Transverse colon (tissue), 4 donors: ENCODE data around the gene MMP21. TPM values are rescaled to one million over a fixed set of nuclear protein-coding genes. Genes with fewer than 3 reads are reported as not detected.

Experiments used
- DNase-seq: peaks from one replicate; pipeline ENCODE4 v3.0.0-alpha.2; 2019
- H3K27ac ChIP-seq, 4 donors: fragments of 200-600 bp; sonication (generic); 2 replicates each; pipeline ENCODE4 v1.5.1; 2016 to 2018; ENCODE audit warnings: inconsistent platforms in 4 of 4
- H3K27me3 ChIP-seq: fragments of 200-600 bp; sonication (generic); 2 replicates; pipeline ENCODE4 v1.5.1; 2017; ENCODE audit warnings: inconsistent platforms
- H3K36me3 ChIP-seq, 4 donors: fragments of 200-600 bp; sonication (generic); 2 replicates each; pipeline ENCODE4 v1.5.1; 2017 to 2019; ENCODE audit warnings: inconsistent platforms in 4 of 4
- H3K4me1 ChIP-seq, 4 donors: fragments of 200-600 bp; sonication (generic); 2 replicates each; pipeline ENCODE4 v1.5.1; 2017 to 2020; ENCODE audit warnings: inconsistent platforms in 4 of 4
- H3K4me3 ChIP-seq, 4 donors: fragments of 200-600 bp; sonication (generic); 1 replicate in 1 of 4; 2 replicates in 3 of 4; pipeline versions ENCODE4 v1.5.1 to v1.6.1; 2017 to 2019; ENCODE audit warnings: inconsistent platforms in 4 of 4
- H3K9me3 ChIP-seq, 2 donors: fragments of 200-600 bp; sonication (generic); 2 replicates each; pipeline ENCODE4 v1.5.1; 2017 to 2019; ENCODE audit warnings: inconsistent platforms in 2 of 2
- EP300 ChIP-seq: sonication (generic); formaldehyde crosslinking; IDR thresholded peaks from one replicate; pipeline ENCODE4 v1.6.1; 2017; ENCODE audit warnings: antibody characterized with exemption, low read depth
- POLR2A ChIP-seq: fragments of 450-650 bp; IDR thresholded peaks from one replicate; pipeline ENCODE4 v1.6.1; 2016; ENCODE audit warnings: antibody characterized with exemption, mild to moderate bottlenecking, moderate library complexity
- POLR2AphosphoS5 ChIP-seq, 3 donors: sonication (generic); formaldehyde crosslinking; IDR thresholded peaks; one replicate each; pipeline ENCODE4 v1.6.1; 2016; ENCODE audit warnings: antibody characterized with exemption in 3 of 3
- WGBS, 2 donors: methylation state at CpG; one replicate each; pipeline ENCODE4 v1.1.5; 2018; ENCODE audit warnings: low coverage in 1 of 2; 5-methylcytosine and 5-hydroxymethylcytosine counted together
- in situ Hi-C, 4 donors: fragments of 200-750 bp; cut with MboI; loops; one replicate each; pipeline versions ENCODE4 v1.15.0 to v1.15.1; 2017; ENCODE audit warnings: low sequenced_read_pairs in 3 of 4, low pct_ligation_motif_present in 1 of 4, low pct_unique_long_range_greater_than_20kb in 1 of 4
- intact Hi-C: fragments of 100-400 bp; cut with DNase I; formaldehyde crosslinking; loops from one replicate; pipeline ENCODE4 v1.15.1; 2023; ENCODE audit warnings: low total_unique reads
- total RNA-seq, 4 donors: library from RNA; depleted of rRNA; stranded (reverse); fragments of >200 nt; gene quantifications; one replicate each; pipeline ENCODE4 v1.1.0, GENCODE V29; 2016
- TF ChIP-seq, protein P1 (sequence below), 5 experiments: fragments of 200-600 bp in 3 of 5; fragments of 450-650 bp in 2 of 5; sonication (generic) in 3 of 5; IDR thresholded peaks; 1 replicate in 2 of 5; 2 replicates in 3 of 5; pipeline ENCODE4 v1.5.1; 2016 to 2017; ENCODE audit warnings: antibody characterized with exemption in 5 of 5, inconsistent platforms in 3 of 5, mild to moderate bottlenecking in 2 of 5, moderate library complexity in 1 of 5

Gene MMP21
- total RNA-seq, 4 donors from 2014 or later, result 0.16 to 1.00 TPM; not detected in 2

DNA sequence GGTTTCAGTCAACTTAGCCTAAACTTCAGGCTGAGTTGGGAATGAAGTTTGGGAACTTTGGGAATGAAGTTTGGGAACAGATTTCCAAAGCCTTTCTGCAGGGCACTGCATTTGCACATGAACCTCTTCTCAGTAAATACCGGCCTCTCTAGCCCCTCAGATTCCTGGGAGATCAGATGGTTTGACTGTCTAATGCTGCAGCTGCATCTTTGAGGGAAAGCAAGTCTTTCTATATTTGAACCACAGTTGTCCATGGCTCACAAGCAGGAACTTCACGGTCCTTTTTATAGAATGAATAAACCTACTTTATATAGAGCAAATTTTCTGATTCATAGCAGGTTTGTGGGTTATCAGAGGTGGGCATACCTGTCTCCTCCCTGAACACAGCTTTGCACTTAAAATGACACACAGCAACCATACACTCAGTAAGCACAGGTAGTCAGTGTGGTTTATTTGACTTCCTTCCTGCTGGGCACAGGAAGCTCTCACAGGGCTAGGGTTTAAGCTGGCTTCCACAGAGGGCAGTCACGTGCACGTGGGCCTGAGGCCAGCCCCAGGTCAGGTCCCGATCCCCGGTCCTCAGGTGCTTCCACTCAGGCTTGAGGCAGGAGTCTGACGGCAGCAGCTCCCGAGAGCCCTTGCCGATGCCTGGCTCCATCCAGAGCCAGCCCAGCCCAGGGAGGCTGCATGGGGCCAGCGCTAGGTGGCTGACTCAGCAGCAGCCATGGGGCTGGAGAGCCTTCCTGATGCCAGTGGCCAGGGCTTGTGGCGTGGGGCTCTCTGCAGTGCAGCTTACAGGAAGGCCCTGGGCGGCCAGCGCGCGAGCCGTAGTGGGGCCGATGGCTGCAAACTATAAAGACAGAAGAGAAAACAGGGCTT, 12.8 kb upstream of the MMP21 start:
- intact Hi-C loops (no loop called here), in situ Hi-C loops (no loop called here)
- Histone ChIP-seq H3K27me3 (no peaks in the 10 kb centered on the region), H3K9me3 (no peaks in the 10 kb centered on the region), H3K36me3 (peaks cover 0 to 11% (median 1%) of the 10 kb centered on the region in 4 donors), H3K27ac (no peak overlapping the region), H3K4me1 (no peaks in the 10 kb centered on the region), H3K4me3 (no peak overlapping the region)
- no peak for DNase-seq
- TF ChIP-seq, protein P1, sequence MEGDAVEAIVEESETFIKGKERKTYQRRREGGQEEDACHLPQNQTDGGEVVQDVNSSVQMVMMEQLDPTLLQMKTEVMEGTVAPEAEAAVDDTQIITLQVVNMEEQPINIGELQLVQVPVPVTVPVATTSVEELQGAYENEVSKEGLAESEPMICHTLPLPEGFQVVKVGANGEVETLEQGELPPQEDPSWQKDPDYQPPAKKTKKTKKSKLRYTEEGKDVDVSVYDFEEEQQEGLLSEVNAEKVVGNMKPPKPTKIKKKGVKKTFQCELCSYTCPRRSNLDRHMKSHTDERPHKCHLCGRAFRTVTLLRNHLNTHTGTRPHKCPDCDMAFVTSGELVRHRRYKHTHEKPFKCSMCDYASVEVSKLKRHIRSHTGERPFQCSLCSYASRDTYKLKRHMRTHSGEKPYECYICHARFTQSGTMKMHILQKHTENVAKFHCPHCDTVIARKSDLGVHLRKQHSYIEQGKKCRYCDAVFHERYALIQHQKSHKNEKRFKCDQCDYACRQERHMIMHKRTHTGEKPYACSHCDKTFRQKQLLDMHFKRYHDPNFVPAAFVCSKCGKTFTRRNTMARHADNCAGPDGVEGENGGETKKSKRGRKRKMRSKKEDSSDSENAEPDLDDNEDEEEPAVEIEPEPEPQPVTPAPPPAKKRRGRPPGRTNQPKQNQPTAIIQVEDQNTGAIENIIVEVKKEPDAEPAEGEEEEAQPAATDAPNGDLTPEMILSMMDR (IDR thresholded peaks at IDR 0.05), result no peak
- no peak for TF ChIP-seq POLR2A
- TF ChIP-seq EP300, result no peak
- no peak for TF ChIP-seq POLR2AphosphoS5 (IDR thresholded peaks at IDR 0.05)
- 76% methylated on average over 13 of the region's 17 CpGs; no CpG with 5 or more reads in 1 of the 2 donors for WGBS, 2 donors

DNA sequence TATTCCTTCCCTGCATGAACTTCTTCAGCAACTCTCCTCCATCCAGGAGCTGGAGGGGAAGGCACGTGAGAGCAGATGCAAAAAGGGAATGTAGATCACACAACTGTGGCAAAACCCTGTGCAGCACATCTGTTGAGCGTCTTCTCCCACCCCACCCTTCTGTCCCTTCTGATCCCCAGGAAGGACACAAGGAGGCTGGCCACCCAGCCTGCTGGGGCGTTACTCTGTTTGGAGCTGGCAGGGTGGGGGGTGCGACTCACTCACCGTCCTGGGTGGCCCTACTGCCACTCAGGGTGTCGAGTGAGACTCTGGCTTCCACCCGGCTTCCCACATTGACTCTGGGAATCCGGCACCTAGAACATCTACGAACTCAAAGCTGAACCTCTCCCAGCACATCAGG, 10.2 kb upstream of the MMP21 start:
- H3K9me3 ChIP-seq, result no peaks in the 10 kb centered on the region
- in situ Hi-C loops, result no loop called here
- TF ChIP-seq, protein P1 (IDR thresholded peaks at IDR 0.05), result no peak
- TF ChIP-seq EP300, result no peak
- TF ChIP-seq POLR2A, result no peak
- TF ChIP-seq POLR2AphosphoS5 (IDR thresholded peaks at IDR 0.05), result no peak

DNA sequence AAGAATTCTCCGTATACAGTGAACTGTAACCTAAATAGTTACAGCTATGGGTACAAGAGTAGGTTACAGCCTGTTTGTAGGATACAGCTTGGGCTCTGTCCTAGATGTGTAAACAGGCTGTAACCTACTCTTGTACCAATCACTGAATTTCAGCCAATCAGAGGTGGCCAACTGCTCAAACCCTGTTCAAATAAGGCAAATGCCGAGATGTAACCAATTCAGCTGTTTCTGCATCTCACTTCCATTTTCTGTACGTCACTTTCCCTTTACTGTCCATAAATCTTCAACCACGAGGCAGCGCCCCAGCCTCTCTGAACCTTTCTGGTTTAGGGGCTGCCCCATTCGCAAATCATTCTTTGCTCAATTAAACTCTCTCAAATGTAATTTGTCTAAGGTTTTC, 8.3 kb upstream of the MMP21 start:
- H3K36me3 ChIP-seq, result no peaks in the 10 kb centered on the region

More for the DNA sequence above, 10.2 kb upstream of the MMP21 start:
- intact Hi-C loops, result no loop called here
- DNase-seq, result no peak
- Histone ChIP-seq H3K27me3 (no peaks in the 10 kb centered on the region), H3K4me1 (no peaks in the 10 kb centered on the region), H3K36me3 (no peaks in the 10 kb centered on the region), H3K27ac (no peak overlapping the region), H3K4me3 (no peak overlapping the region)
- WGBS, 2 donors, result 92 to 100% methylated on average over 1 to 9 of the region's 9 CpGs

DNA sequence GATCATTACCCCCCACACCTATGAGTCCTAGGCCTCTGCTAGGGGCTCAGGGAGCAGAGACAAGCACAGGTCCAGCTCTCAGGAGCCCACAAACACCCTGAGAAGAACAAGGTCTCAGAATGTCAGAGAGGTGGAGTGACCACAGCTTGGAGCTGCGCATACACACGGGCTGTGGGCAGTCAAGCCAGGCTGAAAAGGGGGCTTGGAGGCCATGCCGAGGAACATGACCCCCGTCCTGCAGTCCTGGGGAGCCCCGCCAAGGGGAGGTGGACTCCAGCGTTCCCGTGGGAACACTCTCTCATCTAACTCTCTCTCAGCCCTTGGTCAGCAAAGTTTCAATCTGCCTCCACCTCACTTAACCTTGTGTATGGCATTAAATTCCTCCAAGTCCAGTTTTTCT, 7.8 kb upstream of the MMP21 start:
- no peaks in the 10 kb centered on the region for H3K4me1 ChIP-seq
- H3K9me3 ChIP-seq, result no peaks in the 10 kb centered on the region
- no peak overlapping the region for H3K4me3 ChIP-seq
- H3K27ac ChIP-seq, result no peak overlapping the region
- in situ Hi-C loops (no loop called here), intact Hi-C loops (no loop called here)
- H3K36me3 ChIP-seq, result no peaks in the 10 kb centered on the region
- WGBS, 2 donors, result 92% methylated on average over 7 of the region's 7 CpGs; no CpG with 5 or more reads in 1 of the 2 donors
- H3K27me3 ChIP-seq, result no peaks in the 10 kb centered on the region
- TF ChIP-seq POLR2A, result no peak
- TF ChIP-seq POLR2AphosphoS5 (IDR thresholded peaks at IDR 0.05), result no peak
- TF ChIP-seq, protein P1 (IDR thresholded peaks at IDR 0.05), result no peak
- no peak for TF ChIP-seq EP300
- DNase-seq, result no peak

More for the DNA sequence above, 8.3 kb upstream of the MMP21 start:
- Histone ChIP-seq H3K4me1 (no peaks in the 10 kb centered on the region), H3K4me3 (no peak overlapping the region), H3K9me3 (no peaks in the 10 kb centered on the region), H3K27me3 (no peaks in the 10 kb centered on the region), H3K27ac (no peak overlapping the region)
- TF ChIP-seq, protein P1 (IDR thresholded peaks at IDR 0.05), result no peak
- TF ChIP-seq EP300, result no peak
- no peak for TF ChIP-seq POLR2AphosphoS5 (IDR thresholded peaks at IDR 0.05)
- TF ChIP-seq POLR2A, result no peak
- in situ Hi-C loops (no loop called here), intact Hi-C loops (no loop called here)
- WGBS, 2 donors, result 73 to 80% methylated on average over 6 of the region's 6 CpGs
- no peak for DNase-seq
